Skeletal muscle cell (primary cell): ENCODE measurements around the gene ARMC2.
"Not testable (repeated sequence)": the region's sequence is repeated elsewhere in the genome, so short reads cannot be mapped to it uniquely, and the experiment has no call there.

Experiments
- DNase-seq: peaks from one replicate; pipeline ENCODE4 v3.0.0-alpha.2; 2010; ENCODE audit warnings: low read depth
- H3K4me3 ChIP-seq: 2 replicates; pipeline ENCODE4 v1.5.1; 2011; ENCODE audit warnings: low read depth, mild to moderate bottlenecking, control low read depth, low read length, moderate library complexity

Gene ARMC2

GRCh38 chr6:108848116-108848868 lies at the start of gene ARMC2:
ARMC2 (plus strand) TSS chr6:108848422; CDS start chr6:108854268, 5,846 bp downstream.
- DNase-seq = peak; percentile 40
- peak within 1 kb of the TSS; percentile 74 for H3K4me3 ChIP-seq

- no peak overlapping the region for H3K4me3 ChIP-seq
- DNase-seq = no peak
Observed at GRCh38 chr6:108798670-108799353, 49.4 kb upstream of the ARMC2 start.

GRCh38 chr6:108799354-108799717 lies 48.9 kb upstream of the ARMC2 start:
- H3K4me3 ChIP-seq = no peak overlapping the region
- no peak for DNase-seq

- DNase-seq = no peak
- no peak overlapping the region for H3K4me3 ChIP-seq
Observed at GRCh38 chr6:108799791-108800190, 48.4 kb upstream of the ARMC2 start.

- no peak overlapping the region for H3K4me3 ChIP-seq
- DNase-seq = no peak
Observed at GRCh38 chr6:108800427-108800864, 47.8 kb upstream of the ARMC2 start.

- H3K4me3 ChIP-seq = no peak overlapping the region
- no peak for DNase-seq
Observed at GRCh38 chr6:108801366-108801765, 46.9 kb upstream of the ARMC2 start.

- no peak for DNase-seq
- H3K4me3 ChIP-seq = no peak overlapping the region
Observed at GRCh38 chr6:108803982-108804490, 44.2 kb upstream of the ARMC2 start.

- DNase-seq = no peak
- no peak overlapping the region for H3K4me3 ChIP-seq
Observed at GRCh38 chr6:108804956-108805355, 43.3 kb upstream of the ARMC2 start.

- DNase-seq = no peak
- no peak overlapping the region for H3K4me3 ChIP-seq
Observed at GRCh38 chr6:108805611-108806167, 42.5 kb upstream of the ARMC2 start.

- no peak for DNase-seq
- H3K4me3 ChIP-seq = no peak overlapping the region
Observed at GRCh38 chr6:108806171-108806570, 42.1 kb upstream of the ARMC2 start.

- no peak for DNase-seq
Observed at GRCh38 chr6:108806665-108807064, 41.6 kb upstream of the ARMC2 start.

GRCh38 chr6:108807928-108808327 lies 40.3 kb upstream of the ARMC2 start:
- H3K4me3 ChIP-seq = no peak overlapping the region
- no peak for DNase-seq

More at GRCh38 chr6:108806665-108807064, 41.6 kb upstream of the ARMC2 start:
- H3K4me3 ChIP-seq = no peak overlapping the region

- no peak overlapping the region for H3K4me3 ChIP-seq
- no peak for DNase-seq
Observed at GRCh38 chr6:108809211-108809610, 39.0 kb upstream of the ARMC2 start.

- H3K4me3 ChIP-seq = no peak overlapping the region
- no peak for DNase-seq
Observed at GRCh38 chr6:108810057-108810643, 38.1 kb upstream of the ARMC2 start.

- DNase-seq = no peak
- no peak overlapping the region for H3K4me3 ChIP-seq
Observed at GRCh38 chr6:108811490-108811889, 36.7 kb upstream of the ARMC2 start.

- DNase-seq, H3K4me3 ChIP-seq: not testable (repeated sequence)
Observed at GRCh38 chr6:108813218-108813617, 35.0 kb upstream of the ARMC2 start.

GRCh38 chr6:108817276-108817675 lies 30.9 kb upstream of the ARMC2 start:
- H3K4me3 ChIP-seq, DNase-seq: not testable (repeated sequence)

GRCh38 chr6:108820006-108820405 lies 28.2 kb upstream of the ARMC2 start:
- DNase-seq = no peak
- no peak overlapping the region for H3K4me3 ChIP-seq

- no peak overlapping the region for H3K4me3 ChIP-seq
- no peak for DNase-seq
Observed at GRCh38 chr6:108822401-108822800, 25.8 kb upstream of the ARMC2 start.

- no peak for DNase-seq
- no peak overlapping the region for H3K4me3 ChIP-seq
Observed at GRCh38 chr6:108825326-108825725, 22.9 kb upstream of the ARMC2 start.
